ENCODE data around the gene SKAP1.
"Not testable (repeated sequence)": the region's sequence is repeated elsewhere in the genome, so short reads cannot be mapped to it uniquely, and the experiment has no call there.

SKAP1 gene

GRCh38 chr17:48373130-48373830 lies 56.7 kb downstream of the SKAP1 start:
- no peak for DNase-seq (ENCODE audit: low read depth in 2 of 2, low spot score in 1 of 2)

- not testable (repeated sequence) for DNase-seq (ENCODE audit: low read depth in 2 of 2, low spot score in 1 of 2)
Measured at GRCh38 chr17:48368967-48369366, 61.0 kb downstream of the SKAP1 start.

- no peak for DNase-seq (ENCODE audit: low read depth in 2 of 2, low spot score in 1 of 2)
Measured at GRCh38 chr17:48368352-48368908, 61.6 kb downstream of the SKAP1 start.

GRCh38 chr17:48363161-48363560 lies 66.9 kb downstream of the SKAP1 start:
- DNase-seq (ENCODE audit: low read depth in 2 of 2, low spot score in 1 of 2), result no peak

- DNase-seq (ENCODE audit: low read depth in 2 of 2, low spot score in 1 of 2), result not testable (repeated sequence)
Measured at GRCh38 chr17:48360861-48361633, 69.0 kb downstream of the SKAP1 start.

GRCh38 chr17:48357779-48358602 lies 72.0 kb downstream of the SKAP1 start:
- no peak for DNase-seq (ENCODE audit: low read depth in 2 of 2, low spot score in 1 of 2)

- DNase-seq (ENCODE audit: low read depth in 2 of 2, low spot score in 1 of 2), result no peak
Measured at GRCh38 chr17:48356866-48357265, 73.1 kb downstream of the SKAP1 start.

GRCh38 chr17:48352630-48353029 lies 77.4 kb downstream of the SKAP1 start:
- no peak for DNase-seq (ENCODE audit: low read depth in 2 of 2, low spot score in 1 of 2)

- no peak for DNase-seq (ENCODE audit: low read depth in 2 of 2, low spot score in 1 of 2)
Measured at GRCh38 chr17:48351911-48352332, 78.1 kb downstream of the SKAP1 start.

- DNase-seq (ENCODE audit: low read depth in 2 of 2, low spot score in 1 of 2), result no peak
Measured at GRCh38 chr17:48348352-48348751, 81.7 kb downstream of the SKAP1 start.

- no peak for DNase-seq (ENCODE audit: low read depth in 2 of 2, low spot score in 1 of 2)
Measured at GRCh38 chr17:48347177-48347576, 82.8 kb downstream of the SKAP1 start.

- no peak for DNase-seq (ENCODE audit: low read depth in 2 of 2, low spot score in 1 of 2)
Measured at GRCh38 chr17:48344251-48344650, 85.8 kb downstream of the SKAP1 start.

GRCh38 chr17:48340916-48341315 lies 89.1 kb downstream of the SKAP1 start:
- no peak for DNase-seq (ENCODE audit: low read depth in 2 of 2, low spot score in 1 of 2)

GRCh38 chr17:48338720-48339119 lies 91.3 kb downstream of the SKAP1 start:
- DNase-seq (ENCODE audit: low read depth in 2 of 2, low spot score in 1 of 2), result no peak

- not testable (repeated sequence) for DNase-seq (ENCODE audit: low read depth in 2 of 2, low spot score in 1 of 2)
Measured at GRCh38 chr17:48337903-48338302, 92.1 kb downstream of the SKAP1 start.

GRCh38 chr17:48336986-48337385 lies 93.0 kb downstream of the SKAP1 start:
- no peak for DNase-seq (ENCODE audit: low read depth in 2 of 2, low spot score in 1 of 2)

- no peak for DNase-seq (ENCODE audit: low read depth in 2 of 2, low spot score in 1 of 2)
Measured at GRCh38 chr17:48335858-48336500, 94.0 kb downstream of the SKAP1 start.

GRCh38 chr17:48335146-48335784 lies 94.7 kb downstream of the SKAP1 start:
- no peak for DNase-seq (ENCODE audit: low read depth in 2 of 2, low spot score in 1 of 2)

- DNase-seq (ENCODE audit: low read depth in 2 of 2, low spot score in 1 of 2), result no peak
Measured at GRCh38 chr17:48333034-48333530, 96.9 kb downstream of the SKAP1 start.

GRCh38 chr17:48330887-48331286 lies 99.1 kb downstream of the SKAP1 start:
- DNase-seq (ENCODE audit: low read depth in 2 of 2, low spot score in 1 of 2), result no peak
